A673 (cell line): ENCODE measurements around the gene TSEN2. TPM values are rescaled to one million over a fixed set of nuclear protein-coding genes. Genes with fewer than 3 reads are reported as not detected.

Experiments
- BruUV-seq: library from RNA; stranded (reverse); fragments of 400-500 nt; replicated peaks from 2 replicates; lab custom pipeline; 2021; lab: Mats Ljungman, UMichigan
- CTCF ChIA-PET: fragments of 300-600 bp; sonication (Branson Sonifier 250); formaldehyde crosslinking; loops from one replicate; lab custom pipeline; 2022; ENCODE audit warnings: antibody characterized with exemption; lab: Charles Lee
- POLR2A ChIA-PET: fragments of 300-600 bp; sonication (Branson Sonifier 250); formaldehyde crosslinking; loops from one replicate; lab custom pipeline; 2022; ENCODE audit warnings: antibody characterized with exemption; ENCODE audit not compliant: low non-redundant PET; lab: Charles Lee
- DNase-seq: peaks from one replicate; pipeline ENCODE4 v3.0.0-alpha.2; 2015; ENCODE audit warnings: low spot score
- H3K27ac ChIP-seq: fragments of 200-600 bp; sonication (generic); 2 replicates; pipeline ENCODE4 v1.5.1; 2016; ENCODE audit warnings: mixed run types, low read depth, mild to moderate bottlenecking, mixed read lengths, antibody characterized with exemption, low read length; ENCODE audit not compliant: poor library complexity, severe bottlenecking
- H3K27me3 ChIP-seq: fragments of 200-600 bp; sonication (generic); replicated peaks from 2 replicates; pipeline ENCODE4 v1.6.1; 2017; ENCODE audit warnings: mixed run types, low read depth, mild to moderate bottlenecking, mixed read lengths, antibody characterized with exemption, low read length; ENCODE audit not compliant: insufficient read depth, poor library complexity
- H3K36me3 ChIP-seq: fragments of 200-600 bp; sonication (generic); 2 replicates; pipeline ENCODE4 v1.6.1; 2016; ENCODE audit warnings: mixed run types, mild to moderate bottlenecking, mixed read lengths, antibody characterized with exemption, low read length; ENCODE audit not compliant: insufficient read depth, poor library complexity, severe bottlenecking
- H3K4me1 ChIP-seq: fragments of 200-600 bp; sonication (generic); 2 replicates; pipeline ENCODE4 v1.6.1; 2017; ENCODE audit warnings: mixed run types, mild to moderate bottlenecking, mixed read lengths, antibody characterized with exemption, low read length; ENCODE audit not compliant: insufficient read depth, poor library complexity, severe bottlenecking
- H3K4me3 ChIP-seq: fragments of 200-600 bp; sonication (generic); 2 replicates; pipeline ENCODE4 v1.5.1; 2016; ENCODE audit warnings: low read depth, mixed run types, mild to moderate bottlenecking, mixed read lengths, low read length; ENCODE audit not compliant: poor library complexity, severe bottlenecking
- H3K9me3 ChIP-seq: fragments of 200-600 bp; sonication (generic); 2 replicates; pipeline ENCODE4 v1.6.1; 2016; ENCODE audit warnings: mixed run types, low read depth, mild to moderate bottlenecking, mixed read lengths, antibody characterized with exemption, low read length; ENCODE audit not compliant: poor library complexity, severe bottlenecking
- CTCF ChIP-seq: fragments of 300-800, 200-600 bp; sonication (generic); conservative IDR thresholded peaks from 2 replicates; pipeline ENCODE4 v1.5.1; 2017; ENCODE audit warnings: low read depth, mild to moderate bottlenecking, antibody characterized with exemption, low read length, moderate library complexity, mixed read lengths
- EZH2 ChIP-seq: fragments of 200-600 bp; sonication (generic); IDR thresholded peaks from 2 replicates; pipeline ENCODE4 v1.6.1; 2017; ENCODE audit warnings: borderline replicate concordance, low read depth, mild to moderate bottlenecking, mixed read lengths, antibody characterized with exemption, low read length; ENCODE audit not compliant: poor library complexity, severe bottlenecking
- intact Hi-C: fragments of 100-400 bp; cut with micrococcal nuclease; formaldehyde crosslinking; loops from one replicate; pipeline ENCODE4 v1.10.0; 2022; ENCODE audit not compliant: unreplicated experiment
- total RNA-seq: library from RNA; stranded (reverse); gene quantifications from 2 replicates; pipeline ENCODE4 v1.2.3, GENCODE V29; 2021

TSEN2 gene
- total RNA-seq, 1 experiment from 2014 or later, result 34.5 TPM

- Histone ChIP-seq H3K9me3 (no peaks in the 10 kb centered on the region), H3K36me3 (no peaks in the 10 kb centered on the region), H3K4me1 (no peaks in the 10 kb centered on the region), H3K27me3 (no peaks in the 10 kb centered on the region), H3K27ac (no peak overlapping the region), H3K4me3 (no peak overlapping the region)
- no TSS peak for BruUV-seq
- no peak for DNase-seq
- intact Hi-C loops, result no loop called here
- ChIA-PET CTCF (no interaction called here), POLR2A (no interaction called here)
- TF ChIP-seq EZH2, result no peak
- TF ChIP-seq CTCF, result no peak
These were observed 11.5 kb upstream of the TSEN2 start for GRCh38 chr3:12472796-12473195.

- H3K27me3 ChIP-seq, result no peaks in the 10 kb centered on the region
- intact Hi-C loops, result no loop called here
- CTCF ChIA-PET, result no interaction called here
These were observed 10.8 kb upstream of the TSEN2 start for GRCh38 chr3:12473511-12473910.

GRCh38 chr3:12476238-12476897 lies 7.9 kb upstream of the TSEN2 start:
- H3K36me3 ChIP-seq, result no peaks in the 10 kb centered on the region
- H3K4me1 ChIP-seq, result no peaks in the 10 kb centered on the region
- TF ChIP-seq CTCF (no peak), EZH2 (no peak)
- no peaks in the 10 kb centered on the region for H3K27me3 ChIP-seq
- POLR2A ChIA-PET, result no interaction called here
- CTCF ChIA-PET, result no interaction called here
- no peak for DNase-seq
- intact Hi-C loops, result no loop called here
- no peak overlapping the region for H3K4me3 ChIP-seq
- no TSS peak for BruUV-seq
- H3K27ac ChIP-seq, result no peak overlapping the region
- no peaks in the 10 kb centered on the region for H3K9me3 ChIP-seq

More at GRCh38 chr3:12473511-12473910, 10.8 kb upstream of the TSEN2 start:
- Histone ChIP-seq H3K4me3 (no peak overlapping the region), H3K27ac (no peak overlapping the region), H3K4me1 (no peaks in the 10 kb centered on the region), H3K9me3 (no peaks in the 10 kb centered on the region), H3K36me3 (no peaks in the 10 kb centered on the region)
- TF ChIP-seq CTCF, result no peak
- no peak for TF ChIP-seq EZH2
- no TSS peak for BruUV-seq
- POLR2A ChIA-PET, result no interaction called here
- DNase-seq, result no peak
